ENCODE measurements around the gene GPR39. TPM values are rescaled to one million over a fixed set of nuclear protein-coding genes. Genes with fewer than 3 reads are reported as not detected.

Gene GPR39
- total RNA-seq, 2 experiments from 2014 or later = 0.13 TPM; not detected in 1

- Histone ChIP-seq H3K27ac (ENCODE audit: low read depth, low read length, poor library complexity, severe bottlenecking) (no peak overlapping the region), H4K20me1 (ENCODE audit: insufficient read depth, low read length) (no peaks in the 10 kb centered on the region), H2AFZ (ENCODE audit: low read length) (no peak overlapping the region), H3K36me3 (ENCODE audit: insufficient read depth, low read length) (no peaks in the 10 kb centered on the region), H3K9me3 (ENCODE audit: low read length) (no peaks in the 10 kb centered on the region), H3K79me2 (ENCODE audit: insufficient read depth, low read depth, low read length) (no peaks in the 10 kb centered on the region), H3K4me1 (ENCODE audit: insufficient read depth, low read length, poor library complexity, severe bottlenecking) (no peaks in the 10 kb centered on the region), H3K9me2 (ENCODE audit: insufficient read depth, low read length) (no peaks in the 10 kb centered on the region), H3K4me3 (ENCODE audit: low read depth, low read length, poor library complexity, severe bottlenecking) (no peak overlapping the region), H3K4me2 (ENCODE audit: low read length) (no peak overlapping the region)
- ChIA-PET CTCF (ENCODE audit: unreplicated experiment) (no interaction called here), POLR2A (no interaction called here)
- no peak for DNase-seq (ENCODE audit: low spot score)
- intact Hi-C loops (cut with micrococcal nuclease; ENCODE audit: unreplicated experiment) = no loop called here
- TF ChIP-seq, protein P1, sequence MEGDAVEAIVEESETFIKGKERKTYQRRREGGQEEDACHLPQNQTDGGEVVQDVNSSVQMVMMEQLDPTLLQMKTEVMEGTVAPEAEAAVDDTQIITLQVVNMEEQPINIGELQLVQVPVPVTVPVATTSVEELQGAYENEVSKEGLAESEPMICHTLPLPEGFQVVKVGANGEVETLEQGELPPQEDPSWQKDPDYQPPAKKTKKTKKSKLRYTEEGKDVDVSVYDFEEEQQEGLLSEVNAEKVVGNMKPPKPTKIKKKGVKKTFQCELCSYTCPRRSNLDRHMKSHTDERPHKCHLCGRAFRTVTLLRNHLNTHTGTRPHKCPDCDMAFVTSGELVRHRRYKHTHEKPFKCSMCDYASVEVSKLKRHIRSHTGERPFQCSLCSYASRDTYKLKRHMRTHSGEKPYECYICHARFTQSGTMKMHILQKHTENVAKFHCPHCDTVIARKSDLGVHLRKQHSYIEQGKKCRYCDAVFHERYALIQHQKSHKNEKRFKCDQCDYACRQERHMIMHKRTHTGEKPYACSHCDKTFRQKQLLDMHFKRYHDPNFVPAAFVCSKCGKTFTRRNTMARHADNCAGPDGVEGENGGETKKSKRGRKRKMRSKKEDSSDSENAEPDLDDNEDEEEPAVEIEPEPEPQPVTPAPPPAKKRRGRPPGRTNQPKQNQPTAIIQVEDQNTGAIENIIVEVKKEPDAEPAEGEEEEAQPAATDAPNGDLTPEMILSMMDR (conservative IDR thresholded peaks at IDR 0.05; ENCODE audit: low read length) = no peak
- no peak for TF ChIP-seq EZH2phosphoT487 (IDR thresholded peaks at IDR 0.05; ENCODE audit: borderline replicate concordance, low read depth, low read length)
- BruUV-seq (replicated peaks) = no TSS peak
Measured at GRCh38 chr2:132656266-132656975, 239.8 kb downstream of the GPR39 start.

GRCh38 chr2:132659331-132659730 is 242.7 kb downstream of the GPR39 start:
- H4K20me1 ChIP-seq (ENCODE audit: insufficient read depth, low read length) = no peaks in the 10 kb centered on the region
- BruUV-seq (replicated peaks) = no TSS peak
- H3K4me2 ChIP-seq (ENCODE audit: low read length) = no peak overlapping the region
- ChIA-PET CTCF (ENCODE audit: unreplicated experiment) (interaction anchor here (0.6 kb wide), 1 partner anchor 1752 kb away, joined by 3 read pairs; no protein-coding TSS in a partner anchor), POLR2A (interaction anchor here (0.7 to 4.5 kb wide), 2 partner anchors 12 to 16 kb away, joined by 3 to 22 read pairs; no protein-coding TSS in a partner anchor)
- no peaks in the 10 kb centered on the region for H3K9me3 ChIP-seq (ENCODE audit: low read length)
- DNase-seq (ENCODE audit: low spot score) = no peak
- H3K4me1 ChIP-seq (ENCODE audit: insufficient read depth, low read length, poor library complexity, severe bottlenecking) = no peaks in the 10 kb centered on the region
- H3K79me2 ChIP-seq (ENCODE audit: insufficient read depth, low read depth, low read length) = no peaks in the 10 kb centered on the region
- no peak overlapping the region for H3K4me3 ChIP-seq (ENCODE audit: low read depth, low read length, poor library complexity, severe bottlenecking)
- intact Hi-C loops (cut with micrococcal nuclease; ENCODE audit: unreplicated experiment) = no loop called here
- H3K27ac ChIP-seq (ENCODE audit: low read depth, low read length, poor library complexity, severe bottlenecking) = no peak overlapping the region
- H3K36me3 ChIP-seq (ENCODE audit: insufficient read depth, low read length) = no peaks in the 10 kb centered on the region
- H3K9me2 ChIP-seq (ENCODE audit: insufficient read depth, low read length) = no peaks in the 10 kb centered on the region
- TF ChIP-seq, protein P1 (conservative IDR thresholded peaks at IDR 0.05; ENCODE audit: low read length) = no peak
- no peak for TF ChIP-seq EZH2phosphoT487 (IDR thresholded peaks at IDR 0.05; ENCODE audit: borderline replicate concordance, low read depth, low read length)
- no peak overlapping the region for H2AFZ ChIP-seq (ENCODE audit: low read length)

GRCh38 chr2:132662732-132663131 is 246.1 kb downstream of the GPR39 start:
- TF ChIP-seq EZH2phosphoT487 (IDR thresholded peaks at IDR 0.05; ENCODE audit: borderline replicate concordance, low read depth, low read length) = no peak
- TF ChIP-seq, protein P1 (conservative IDR thresholded peaks at IDR 0.05; ENCODE audit: low read length) = no peak
- H3K4me3 ChIP-seq (ENCODE audit: low read depth, low read length, poor library complexity, severe bottlenecking) = no peak overlapping the region
- no peaks in the 10 kb centered on the region for H3K9me3 ChIP-seq (ENCODE audit: low read length)
- no peaks in the 10 kb centered on the region for H3K4me1 ChIP-seq (ENCODE audit: insufficient read depth, low read length, poor library complexity, severe bottlenecking)
- H2AFZ ChIP-seq (ENCODE audit: low read length) = no peak overlapping the region
- no peaks in the 10 kb centered on the region for H3K36me3 ChIP-seq (ENCODE audit: insufficient read depth, low read length)
- no peak overlapping the region for H3K27ac ChIP-seq (ENCODE audit: low read depth, low read length, poor library complexity, severe bottlenecking)
- BruUV-seq (replicated peaks) = no TSS peak
- intact Hi-C loops (cut with micrococcal nuclease; ENCODE audit: unreplicated experiment) = no loop called here
- POLR2A ChIA-PET = interaction anchor here (0.7 to 1.6 kb wide), 3 partner anchors 13 to 34 kb away, joined by 3 to 4 read pairs (median 3); no protein-coding TSS in a partner anchor
- H3K4me2 ChIP-seq (ENCODE audit: low read length) = no peak overlapping the region
- no peaks in the 10 kb centered on the region for H3K9me2 ChIP-seq (ENCODE audit: insufficient read depth, low read length)
- DNase-seq (ENCODE audit: low spot score) = no peak
- H4K20me1 ChIP-seq (ENCODE audit: insufficient read depth, low read length) = no peaks in the 10 kb centered on the region
- CTCF ChIA-PET (ENCODE audit: unreplicated experiment) = no interaction called here
- H3K79me2 ChIP-seq (ENCODE audit: insufficient read depth, low read depth, low read length) = no peaks in the 10 kb centered on the region
